Middle frontal gyrus (tissue), 1 donor: ENCODE results near the gene KCNAB1.
A peak's percentile ranks its signal among the peaks of the same experiment; 100 is the strongest.
"Not testable (repeated sequence)": the region's sequence is repeated elsewhere in the genome, so short reads cannot be mapped to it uniquely, and the experiment has no call there.

Source experiments
- DNase-seq: peaks from one replicate; pipeline ENCODE4 v3.0.0-alpha.2; 2015; ENCODE audit warnings: low spot score; ENCODE audit errors: extremely low spot score

Gene KCNAB1

DNA sequence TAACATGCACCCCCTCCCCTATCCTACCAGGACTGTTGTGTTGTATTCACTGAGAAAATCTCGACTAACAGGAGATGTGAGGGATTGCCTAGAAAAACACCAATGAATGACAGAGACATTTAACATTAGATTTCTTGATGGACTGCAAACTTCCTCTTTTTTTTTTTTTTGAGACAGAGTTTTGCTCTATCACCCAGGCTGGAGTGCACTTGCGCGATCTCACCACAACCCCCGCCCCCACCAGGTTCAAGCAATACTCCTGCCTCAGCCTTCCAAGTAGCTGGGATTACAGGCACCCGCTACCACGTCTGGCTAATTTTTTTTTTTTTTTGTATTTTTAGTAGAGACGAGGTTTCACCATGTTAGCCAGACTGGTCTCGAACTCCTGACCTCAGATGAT is 17.0 kb downstream of the KCNAB1 start:
- DNase-seq, result not testable (repeated sequence)

DNA sequence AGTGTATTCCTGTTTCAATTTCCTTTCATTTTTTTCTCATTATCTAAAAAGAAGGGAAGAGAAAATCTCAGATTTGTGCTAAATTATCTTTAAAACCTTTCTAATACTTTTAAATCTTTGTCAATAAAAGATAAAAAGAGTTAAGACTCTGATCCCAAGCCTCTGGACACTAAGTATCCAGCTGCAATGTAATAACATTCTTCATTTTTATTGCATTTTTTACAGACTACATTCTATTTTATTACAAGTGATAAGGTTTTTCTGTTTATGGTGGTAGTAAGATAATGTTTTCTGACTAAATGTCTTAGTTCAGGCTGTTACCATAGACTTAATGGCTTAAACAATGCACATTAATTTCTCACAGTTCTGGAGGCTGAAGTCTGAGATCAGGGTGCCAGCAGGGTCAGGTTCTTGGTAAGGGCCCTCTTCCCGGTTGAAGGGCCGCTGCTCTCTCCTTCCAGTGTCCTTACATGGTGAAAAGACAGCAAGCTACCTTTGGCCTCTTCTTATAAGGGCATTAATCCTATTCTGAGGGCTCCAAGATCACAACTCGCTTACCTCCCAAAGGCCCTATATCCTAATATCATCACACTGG is 19.7 kb downstream of the KCNAB1 start:
- DNase-seq, result no peak

DNA sequence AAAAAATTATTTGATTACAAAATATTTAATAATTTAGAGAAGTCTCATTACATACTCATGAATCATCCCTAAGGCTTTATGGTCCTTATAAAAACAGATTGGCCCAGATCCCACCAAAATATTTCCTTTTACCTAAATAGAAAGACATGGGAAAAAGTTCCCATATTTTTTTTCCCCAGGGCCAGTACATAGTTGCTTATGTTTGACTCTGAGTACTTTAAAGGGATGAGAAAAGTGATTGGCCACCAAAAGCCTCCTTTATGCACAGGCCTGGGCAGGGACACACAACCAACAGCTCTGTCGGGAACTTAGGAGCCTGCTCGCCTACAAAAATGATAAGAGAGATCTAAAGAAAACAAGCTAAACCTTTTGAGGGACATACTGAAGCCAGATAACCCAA is 22.3 kb downstream of the KCNAB1 start:
- DNase-seq, result no peak

DNA sequence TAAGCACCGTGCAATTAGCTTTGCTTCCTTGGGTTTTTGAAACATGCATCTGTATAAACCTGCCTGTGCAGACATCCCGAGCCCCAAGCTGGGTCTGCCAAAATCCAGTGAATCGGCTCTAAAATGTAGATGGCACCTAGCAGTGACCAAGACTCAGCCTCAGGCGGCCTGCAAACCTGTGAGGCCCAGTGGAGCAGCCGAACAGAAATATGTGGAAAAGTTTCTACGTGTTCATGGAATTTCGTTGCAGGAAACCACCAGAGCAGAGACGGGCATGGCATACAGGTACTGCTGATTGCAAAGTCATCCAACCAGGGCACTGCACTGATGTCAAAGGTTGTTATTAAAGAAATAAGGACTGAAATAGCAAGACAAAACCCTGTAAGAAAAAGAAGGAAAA is 22.8 kb downstream of the KCNAB1 start:
- no peak for DNase-seq

DNA sequence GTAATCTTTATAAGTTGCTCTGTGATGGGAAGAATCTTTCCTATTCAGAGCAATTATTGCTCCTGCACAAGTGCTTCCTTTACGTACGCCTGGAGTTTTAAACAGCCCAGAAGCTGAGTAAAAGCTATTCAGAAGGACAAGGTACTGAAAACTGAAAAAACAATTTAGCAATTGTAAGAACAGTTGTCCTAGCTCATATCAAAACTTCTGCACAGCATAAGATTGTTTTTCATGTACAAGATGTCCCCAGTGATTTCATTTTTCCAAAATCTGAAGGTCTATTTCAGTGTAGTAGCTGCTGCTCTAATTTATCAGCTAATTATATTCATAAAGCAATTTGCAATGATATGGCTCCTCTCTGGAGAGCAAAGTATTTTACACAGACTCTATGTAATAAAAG is 23.7 kb downstream of the KCNAB1 start:
- no peak for DNase-seq

DNA sequence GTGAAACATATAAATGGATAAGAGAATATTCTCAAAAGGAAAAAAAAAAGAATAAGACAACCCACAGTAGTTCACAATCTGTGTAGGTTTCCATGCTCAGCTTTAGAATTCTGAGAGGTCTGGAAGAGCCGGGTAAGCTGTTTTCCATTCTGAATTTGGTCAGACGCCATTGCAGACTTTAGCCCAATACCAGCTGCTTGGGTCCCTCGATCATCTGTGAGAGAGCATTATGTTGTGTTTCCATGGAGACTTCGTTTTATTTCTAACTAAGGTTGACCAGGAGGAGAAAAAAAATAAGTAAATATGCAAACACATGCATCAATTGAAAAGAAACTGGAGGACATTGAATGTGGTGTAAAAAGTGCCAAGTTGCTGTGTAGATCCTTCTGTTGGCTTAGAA is 25.5 kb downstream of the KCNAB1 start:
- no peak for DNase-seq

DNA sequence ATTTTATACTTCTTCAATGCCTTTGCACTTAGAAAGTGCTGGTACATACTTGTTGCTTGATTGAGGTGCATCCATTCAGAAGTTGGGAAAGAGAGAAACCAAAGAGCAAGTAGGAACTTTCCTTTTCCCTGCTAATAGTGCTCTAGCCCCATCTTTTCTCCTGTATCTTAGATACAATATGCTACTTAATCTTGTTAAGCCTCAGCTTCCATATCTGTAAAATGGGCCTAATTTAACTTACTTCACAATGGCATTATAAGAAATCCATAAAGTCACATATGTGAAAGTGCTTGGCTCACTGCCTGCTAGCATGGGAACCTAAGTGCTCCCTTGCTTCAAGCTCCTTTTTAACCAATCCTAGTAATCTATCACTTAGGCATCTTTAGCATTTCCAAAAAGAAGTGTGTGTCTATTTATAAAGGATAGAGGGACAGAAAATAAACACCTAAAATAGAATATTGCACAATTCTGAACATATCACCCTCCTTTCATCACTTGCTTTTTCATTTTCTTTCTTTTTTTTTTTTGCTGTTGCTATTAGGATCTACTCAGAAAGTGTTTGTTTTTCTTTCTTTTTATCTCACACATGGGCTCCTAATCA is 28.1 kb downstream of the KCNAB1 start:
- no peak for DNase-seq

DNA sequence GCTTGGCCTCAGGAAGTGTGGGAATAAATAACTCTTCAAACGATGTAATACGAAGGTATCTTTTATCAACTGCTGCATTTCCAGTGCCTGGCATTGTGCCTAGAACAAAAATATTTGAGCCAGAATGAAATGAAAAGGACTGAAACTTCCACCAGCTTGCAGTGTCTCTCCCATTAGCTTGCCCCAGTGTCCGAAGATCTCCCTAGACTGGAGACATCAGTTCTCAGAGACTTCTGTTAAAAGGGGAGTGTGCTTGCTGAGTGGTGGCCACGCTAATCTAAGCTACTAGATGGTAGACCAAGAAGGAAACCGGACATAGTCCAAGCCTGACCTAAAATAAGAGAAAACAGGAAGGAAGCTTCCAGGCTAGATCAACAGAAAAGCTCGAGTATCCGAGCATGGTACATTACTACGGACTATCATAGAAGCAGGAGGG is 28.6 kb downstream of the KCNAB1 start:
- no peak for DNase-seq

DNA sequence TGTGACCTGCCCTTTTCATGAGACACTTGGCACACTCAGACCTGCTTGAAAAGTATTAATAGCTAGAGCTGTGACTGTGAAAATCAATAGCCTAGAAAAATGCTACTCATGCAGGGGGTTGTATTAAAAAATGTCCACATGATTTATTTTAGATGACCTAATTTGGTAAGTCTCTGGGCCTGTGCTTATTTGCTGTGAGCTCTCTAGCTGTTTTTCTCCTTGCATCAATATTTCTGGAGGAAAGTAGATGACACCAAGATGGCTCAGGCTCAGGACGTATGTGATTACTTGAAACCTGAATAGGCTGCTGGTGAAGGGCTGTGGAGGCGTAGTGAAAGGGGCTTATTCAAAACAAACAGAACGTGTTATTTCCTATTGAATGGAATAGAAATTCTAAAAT is 29.5 kb downstream of the KCNAB1 start:
- no peak for DNase-seq

DNA sequence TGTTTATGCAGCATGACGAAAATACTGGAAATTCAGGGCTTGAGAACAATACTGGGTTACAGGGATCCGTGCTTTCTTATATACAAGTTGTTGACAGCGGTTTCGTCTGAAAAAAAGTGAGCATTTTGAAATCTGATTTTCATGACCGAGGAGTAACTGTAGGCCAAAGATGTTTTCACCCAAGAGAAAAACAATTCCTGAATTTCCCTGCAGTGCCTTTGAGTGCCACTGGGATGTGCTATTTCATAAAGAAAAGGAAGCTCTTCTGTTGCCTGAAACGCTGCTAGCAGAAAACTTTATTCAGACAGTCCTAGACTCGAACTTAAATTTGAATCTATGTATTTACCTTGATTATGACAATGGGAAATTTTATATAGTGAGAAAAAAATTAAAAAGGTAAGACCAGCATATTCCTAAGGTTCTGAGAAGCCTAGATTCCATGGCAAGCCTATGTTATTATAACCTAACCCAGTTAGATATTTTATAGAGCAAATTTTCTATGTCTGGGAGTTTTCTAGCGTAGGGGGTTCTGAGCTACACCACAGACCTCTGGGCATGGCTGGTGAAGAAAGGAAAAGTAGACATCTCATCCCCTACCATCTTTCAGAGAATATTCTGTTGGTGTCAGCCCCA is 30.2 kb downstream of the KCNAB1 start:
- DNase-seq, result peak; percentile 62

DNA sequence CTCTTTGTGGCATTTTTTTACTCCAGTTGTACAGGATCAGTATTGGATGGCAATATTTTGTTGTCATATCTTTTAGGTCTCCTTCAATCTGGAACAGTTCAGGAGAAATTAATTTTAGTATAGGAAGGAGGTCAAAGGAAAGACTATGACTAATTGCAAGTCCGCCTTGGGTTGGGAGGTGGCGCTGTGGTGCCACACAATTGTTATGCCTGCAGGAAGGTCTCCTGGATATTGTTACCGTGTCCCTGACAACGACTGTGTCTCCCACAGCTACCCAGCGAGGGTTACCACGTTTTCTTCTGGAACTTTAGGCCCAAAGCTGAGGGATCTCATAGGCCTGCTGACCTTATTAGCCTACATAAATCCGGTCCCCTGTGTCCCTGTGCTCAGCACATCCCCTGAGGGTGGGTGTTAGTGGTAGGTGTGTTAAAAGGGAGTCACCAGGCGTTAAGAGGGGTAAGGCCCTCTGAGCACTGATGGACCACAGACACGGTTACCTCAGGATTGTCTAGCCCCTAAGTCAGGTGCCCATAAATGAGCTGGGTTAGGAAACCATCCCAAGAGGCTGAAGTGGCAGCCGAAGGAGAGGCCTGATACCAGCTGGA is 31.5 kb downstream of the KCNAB1 start:
- no peak for DNase-seq

DNA sequence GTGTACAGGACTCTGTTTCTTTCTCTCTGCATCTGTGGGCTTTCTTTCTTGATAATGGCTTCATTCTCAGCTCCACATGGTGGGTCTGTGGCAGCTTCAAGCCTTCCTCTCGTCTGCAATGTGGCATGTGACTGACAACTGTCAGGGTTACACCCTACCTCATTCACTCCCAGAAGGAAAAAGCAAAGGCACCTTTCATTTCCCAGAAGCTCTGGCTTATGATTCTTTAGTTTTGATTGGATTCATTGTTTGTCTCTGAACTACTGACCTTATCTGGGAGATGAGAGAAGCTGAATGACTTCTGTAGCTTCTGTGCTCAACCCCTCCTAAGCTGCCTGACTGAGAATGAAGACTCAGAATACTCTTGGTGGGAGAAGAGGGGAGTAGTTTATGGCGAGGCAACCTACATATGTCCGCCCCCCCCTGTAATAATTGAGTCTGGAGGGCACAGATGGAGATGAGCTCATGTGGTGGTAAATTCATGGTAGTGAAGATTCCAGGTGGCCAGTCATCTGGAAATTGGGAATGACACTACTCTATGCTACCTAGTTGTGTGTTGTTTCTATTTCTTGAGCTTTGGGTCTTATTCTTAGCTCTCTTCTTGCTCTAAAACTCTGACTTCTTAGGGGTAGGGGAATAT is 38.4 kb downstream of the KCNAB1 start:
- DNase-seq, result no peak

DNA sequence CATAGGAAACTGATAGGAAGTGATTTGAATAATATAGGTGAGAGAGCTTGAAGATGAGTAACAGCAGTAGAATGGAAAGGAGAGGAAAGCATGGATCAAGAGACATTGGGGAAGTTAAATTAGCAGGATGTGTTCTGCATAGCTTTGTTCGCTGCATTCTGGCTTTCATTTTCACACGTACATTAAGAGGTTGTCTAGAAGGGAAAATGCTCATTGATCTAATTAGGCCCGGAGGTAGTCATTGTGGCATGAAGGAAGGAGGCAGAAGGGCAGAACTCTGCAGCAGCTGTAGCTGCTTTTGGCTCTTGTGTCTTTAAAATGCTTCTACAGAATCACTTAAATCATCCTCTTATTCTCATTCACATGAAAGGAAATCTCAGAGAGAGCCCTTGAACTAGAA is 40.3 kb downstream of the KCNAB1 start:
- no peak for DNase-seq

DNA sequence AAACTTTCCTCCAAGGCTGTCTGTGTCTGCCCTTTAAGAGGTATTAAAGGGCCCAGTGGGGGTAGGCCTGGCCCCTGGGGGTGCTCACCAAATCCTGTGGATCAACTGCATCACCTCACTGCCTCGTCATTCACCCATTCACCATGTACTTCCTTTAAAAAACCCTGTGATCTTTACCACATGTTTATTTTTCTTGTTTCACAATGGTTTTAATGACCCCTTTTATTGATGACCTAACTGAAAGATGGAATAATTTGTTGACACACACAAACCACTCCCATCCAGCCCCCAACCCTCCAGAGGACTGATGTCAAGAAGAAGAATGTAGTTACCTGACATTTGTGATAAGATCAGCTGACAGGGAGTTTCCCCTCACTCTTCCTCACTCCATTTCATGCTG is 40.8 kb downstream of the KCNAB1 start:
- DNase-seq, result no peak

DNA sequence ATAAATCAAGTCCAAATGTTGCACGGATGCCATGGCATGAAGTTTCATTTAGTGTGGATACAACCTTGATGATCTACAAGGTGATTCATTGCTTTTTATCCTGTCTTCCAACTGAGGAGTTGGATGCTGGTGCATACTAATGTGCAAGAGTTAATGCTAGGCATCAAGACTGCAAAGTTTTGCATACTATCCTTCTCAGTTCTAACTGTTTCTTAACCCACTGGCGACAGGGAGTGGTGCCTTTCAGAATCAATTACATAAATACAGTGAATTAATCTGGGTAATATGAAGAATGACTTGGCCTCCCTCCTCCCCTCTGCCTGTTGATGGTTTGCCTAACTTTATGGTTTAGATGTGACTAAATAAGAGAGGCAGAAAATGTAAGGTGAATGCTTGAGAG is 43.5 kb downstream of the KCNAB1 start:
- DNase-seq, result no peak

DNA sequence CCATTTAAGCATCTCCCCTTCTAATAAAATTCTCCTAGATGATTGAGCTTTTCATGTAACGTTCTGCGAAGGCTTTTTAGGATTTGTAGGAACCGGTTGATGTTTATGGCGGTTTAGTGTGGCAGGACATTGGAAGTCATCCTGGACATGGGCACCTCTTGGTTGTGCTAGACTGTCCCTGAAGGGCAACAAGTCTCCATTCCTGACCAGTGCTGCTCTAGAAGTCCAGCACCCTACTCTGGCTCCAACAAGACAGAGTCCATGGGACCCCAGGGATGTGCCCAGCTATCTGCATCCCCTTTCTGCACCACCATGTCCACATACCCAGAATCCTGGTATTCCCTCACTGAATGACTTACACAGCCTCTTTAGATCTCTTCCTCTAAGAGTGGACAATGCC is 46.4 kb downstream of the KCNAB1 start:
- no peak for DNase-seq

DNA sequence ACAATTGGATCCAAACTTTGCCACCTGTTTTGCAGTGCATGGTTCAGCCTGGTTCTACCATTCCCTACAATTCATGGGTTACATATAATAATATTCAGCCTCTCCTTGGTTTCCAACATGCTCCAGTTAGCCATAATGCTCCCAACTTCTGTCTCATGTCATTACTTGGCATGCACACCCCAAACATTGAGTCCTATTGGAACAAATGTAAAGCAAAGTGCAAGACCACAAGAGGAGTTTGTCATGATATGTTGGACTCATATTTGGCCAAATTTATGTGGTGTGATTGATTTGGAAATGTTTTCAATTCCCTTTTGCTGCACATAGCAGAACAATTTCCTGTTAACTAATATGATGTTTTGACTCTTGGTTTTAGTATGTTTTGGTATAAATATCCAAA is 50.2 kb downstream of the KCNAB1 start:
- DNase-seq, result no peak

DNA sequence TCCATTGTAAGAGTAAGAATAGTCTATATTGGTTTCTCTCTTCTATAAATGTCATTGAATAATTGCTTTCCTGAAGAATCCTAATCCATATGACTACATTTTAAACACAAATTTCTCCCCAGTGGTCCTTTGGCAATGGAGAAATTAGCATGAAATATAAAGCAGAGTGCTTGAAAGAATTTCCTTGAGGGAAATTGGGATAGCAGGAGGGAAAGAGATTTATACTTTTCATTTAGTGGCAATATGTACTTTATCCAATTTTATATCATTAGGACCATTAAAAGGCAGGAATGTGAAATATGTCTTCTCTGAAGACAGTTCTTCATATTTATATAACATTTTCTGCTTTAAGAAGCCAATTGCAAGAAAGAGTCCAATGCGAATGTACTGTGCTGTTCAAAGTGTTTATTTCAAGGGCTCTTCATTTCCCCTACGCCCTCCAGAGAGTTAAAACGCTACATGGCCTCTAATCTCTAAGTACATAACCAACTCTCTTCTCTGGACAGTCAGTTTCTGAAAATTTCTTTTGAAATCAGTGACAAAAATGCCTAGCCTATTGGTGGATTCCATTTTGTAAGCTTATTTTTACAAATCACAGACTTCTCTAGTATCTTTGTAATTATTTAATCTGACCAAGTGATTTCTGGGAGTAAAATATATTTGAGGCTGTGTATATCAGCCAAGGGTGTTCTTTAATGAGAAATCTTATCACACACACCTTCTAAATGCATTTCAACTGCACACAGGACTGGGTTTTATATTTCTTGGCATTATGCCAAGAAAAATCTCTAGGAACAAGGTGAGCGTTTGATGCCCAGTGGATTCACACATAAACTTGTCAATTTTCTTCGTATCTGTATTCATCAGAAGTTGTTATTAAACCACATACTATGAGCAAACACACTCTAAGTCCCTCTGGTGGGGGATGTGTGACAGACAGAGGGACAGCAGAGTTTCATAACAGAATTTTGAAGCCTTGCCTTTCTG is 51.2 kb downstream of the KCNAB1 start:
- no peak for DNase-seq

DNA sequence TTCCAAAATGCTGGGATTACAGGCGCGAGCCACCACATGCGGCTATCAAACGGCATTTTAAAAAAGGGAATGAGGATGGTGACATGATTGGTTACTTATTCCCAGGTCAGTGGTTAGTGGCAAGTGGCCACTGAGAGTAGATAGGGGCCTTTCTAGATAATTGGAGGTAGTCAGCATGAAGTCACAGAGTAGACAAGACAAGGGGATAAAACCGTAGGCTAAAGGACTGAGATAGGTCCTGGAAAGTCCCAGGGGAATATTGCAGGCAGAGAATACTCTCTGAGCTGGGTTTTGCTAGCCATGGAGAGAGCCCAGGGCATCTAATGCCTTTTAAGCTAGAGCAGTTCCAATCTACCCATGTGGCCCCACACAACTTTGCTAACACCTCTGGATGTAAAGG is 52.2 kb downstream of the KCNAB1 start:
- DNase-seq, result no peak

DNA sequence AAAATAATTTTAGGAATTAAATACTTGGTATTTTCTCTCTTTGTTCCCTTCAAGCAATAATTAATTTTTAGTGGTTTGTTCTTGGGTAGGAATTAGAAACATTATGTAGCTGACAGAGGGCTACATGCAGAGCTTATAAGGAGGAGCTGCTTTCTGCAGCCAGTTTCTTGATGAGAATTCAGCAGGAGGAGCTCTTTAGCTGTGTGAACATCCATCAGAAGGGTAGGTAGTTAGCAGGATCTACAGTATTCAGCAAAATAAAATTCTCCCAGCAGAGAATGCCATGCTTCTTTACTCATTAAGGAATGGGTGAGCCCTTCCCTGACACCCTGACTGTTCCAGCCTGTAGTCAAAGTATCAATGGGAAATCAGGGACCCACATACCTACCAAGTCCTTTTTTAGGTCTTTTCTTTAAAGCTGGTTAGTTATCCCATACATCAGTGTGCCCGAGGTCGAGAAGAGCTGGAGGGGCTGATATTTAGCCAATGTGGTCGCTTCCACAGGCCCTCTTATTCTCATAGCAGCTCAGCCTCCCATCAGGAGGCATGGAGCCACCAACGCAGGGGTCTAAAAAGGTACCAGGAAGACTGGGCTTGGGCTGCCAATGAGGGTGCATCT is 54.0 kb downstream of the KCNAB1 start:
- DNase-seq, result peak; percentile 36

DNA sequence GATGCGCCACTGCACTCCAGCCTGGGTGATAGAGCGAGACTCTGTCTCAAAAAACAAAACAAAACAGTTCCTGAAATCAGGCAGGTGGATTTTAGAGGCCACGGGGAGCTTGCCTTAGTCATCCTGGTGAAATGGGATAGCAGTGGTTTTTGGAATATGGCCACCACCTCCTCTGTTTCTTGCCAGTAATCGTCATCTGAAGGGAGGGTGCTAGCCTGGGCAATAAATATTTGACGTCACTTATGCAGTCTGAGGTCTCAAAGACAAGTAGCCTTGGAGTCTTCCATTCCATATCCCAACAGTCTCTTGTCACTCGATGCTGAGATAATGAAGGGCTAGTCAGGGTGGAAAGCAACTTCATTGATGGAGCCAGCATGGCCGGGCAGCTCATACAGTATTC is 55.2 kb downstream of the KCNAB1 start:
- DNase-seq, result no peak
